IMR-90 (cell line): ENCODE data around the gene STRN. TPM values are rescaled to one million over a fixed set of nuclear protein-coding genes. Genes with fewer than 3 reads are reported as not detected.
A peak's percentile ranks its signal among the peaks of the same experiment; 100 is the strongest.

ENCODE experiments used
- ATAC-seq: fragments of 200-7000 bp; cut with Tn5 transposase; 2 replicates; pipeline ENCODE4 v1.9.1; 2020; ENCODE audit warnings: low read depth, mild to moderate bottlenecking, moderate library complexity
- BruUV-seq: library from RNA; stranded (reverse); fragments of 400-500 nt; replicated peaks from 2 replicates; lab custom pipeline; 2021; lab: Mats Ljungman, UMichigan
- CTCF ChIA-PET: fragments of 300-600 bp; formaldehyde crosslinking; extraction: SDS; loops from one replicate; lab custom pipeline; 2021; ENCODE audit warnings: antibody characterized with exemption; lab: Yijun Ruan, JAX
- POLR2A ChIA-PET: fragments of 300-600 bp; sonication (Branson Sonifier 250); formaldehyde crosslinking; loops from one replicate; lab custom pipeline; 2022; ENCODE audit warnings: antibody characterized with exemption; ENCODE audit not compliant: unreplicated experiment; lab: Charles Lee
- DNase-seq: peaks from one replicate; pipeline ENCODE4 v3.0.0; 2013
- H2AFZ ChIP-seq: replicated peaks from 2 replicates; pipeline ENCODE3; 2013; ENCODE audit warnings: low read length, mild to moderate bottlenecking; ENCODE audit not compliant: poor library complexity
- H2AK5ac ChIP-seq: 2 replicates; pipeline ENCODE4 v1.6.1; 2013; ENCODE audit warnings: low read depth, low read length, inconsistent platforms
- H2AK9ac ChIP-seq: replicated peaks from 2 replicates; pipeline ENCODE3; 2013; ENCODE audit warnings: mild to moderate bottlenecking, low read depth, low read length, moderate library complexity; ENCODE audit not compliant: poor library complexity
- H2BK120ac ChIP-seq: 2 replicates; pipeline ENCODE4 v1.6.1; 2013; ENCODE audit warnings: low read depth, low read length, inconsistent platforms
- H2BK15ac ChIP-seq: 3 replicates; pipeline ENCODE4 v1.6.1; 2013; ENCODE audit warnings: low read depth, low read length, inconsistent platforms
- H2BK20ac ChIP-seq: 2 replicates; pipeline ENCODE4 v1.6.1; 2013; ENCODE audit warnings: low read depth, mild to moderate bottlenecking, inconsistent platforms, low read length, moderate library complexity
- H2BK5ac ChIP-seq: 2 replicates; pipeline ENCODE4 v1.6.1; 2013; ENCODE audit warnings: mild to moderate bottlenecking, low read depth, low read length, inconsistent platforms; ENCODE audit not compliant: poor library complexity, severe bottlenecking
- H3K14ac ChIP-seq: replicated peaks from 2 replicates; pipeline ENCODE4 v1.6.1; 2013; ENCODE audit warnings: low read depth, low read length, inconsistent platforms
- H3K18ac ChIP-seq: 2 replicates; pipeline ENCODE4 v1.6.1; 2013; ENCODE audit warnings: low read depth, low read length, control low read depth
- H3K23ac ChIP-seq: 2 replicates; pipeline ENCODE4 v1.6.1; 2013; ENCODE audit warnings: low read depth, low read length, inconsistent platforms
- H3K27ac ChIP-seq: 2 replicates; pipeline ENCODE4 v1.5.1; 2013; ENCODE audit warnings: mild to moderate bottlenecking, control low read depth, low read length; ENCODE audit not compliant: insufficient read depth
- H3K27me3 ChIP-seq: 2 replicates; pipeline ENCODE4 v1.6.1; 2013; ENCODE audit warnings: low read length; ENCODE audit not compliant: control insufficient read depth, insufficient read depth
- H3K36me3 ChIP-seq: 2 replicates; pipeline ENCODE4 v1.6.1; 2013; ENCODE audit warnings: low read length, mixed read lengths; ENCODE audit not compliant: control insufficient read depth, insufficient read depth
- H3K4ac ChIP-seq: 2 replicates; pipeline ENCODE4 v1.6.1; 2013; ENCODE audit warnings: low read depth, low read length, inconsistent platforms
- H3K4me1 ChIP-seq: 2 replicates; pipeline ENCODE4 v1.6.1; 2013; ENCODE audit warnings: low read length, mixed read lengths; ENCODE audit not compliant: control insufficient read depth, insufficient read depth
- H3K4me2 ChIP-seq: 2 replicates; pipeline ENCODE4 v1.6.1; 2013; ENCODE audit warnings: low read depth, mild to moderate bottlenecking, control low read depth, low read length, moderate library complexity
- H3K4me3 ChIP-seq: 2 replicates; pipeline ENCODE4 v1.5.1; 2013; ENCODE audit warnings: low read depth, mild to moderate bottlenecking, control low read depth, low read length, moderate library complexity; ENCODE audit not compliant: insufficient read depth
- H3K56ac ChIP-seq: 2 replicates; pipeline ENCODE4 v1.6.1; 2013; ENCODE audit warnings: low read length, inconsistent platforms; ENCODE audit not compliant: insufficient read depth; ENCODE audit errors: extremely low read depth
- H3K79me1 ChIP-seq, 2 experiments: 2 replicates each; pipeline ENCODE4 v1.6.1; 2013; ENCODE audit warnings: low read length in 2 of 2, inconsistent platforms in 1 of 2, low read depth in 1 of 2
- H3K9ac ChIP-seq: 2 replicates; pipeline ENCODE4 v1.6.1; 2013; ENCODE audit warnings: low read depth, low read length, control low read depth
- H3K9me1 ChIP-seq: 2 replicates; pipeline ENCODE4 v1.6.1; 2013; ENCODE audit warnings: low read length, inconsistent platforms; ENCODE audit not compliant: insufficient read depth
- H3K9me3 ChIP-seq: 2 replicates; pipeline ENCODE4 v1.6.1; 2013; ENCODE audit warnings: low read length; ENCODE audit not compliant: control insufficient read depth, insufficient read depth
- H4K20me1 ChIP-seq: 2 replicates; pipeline ENCODE4 v1.6.1; 2013; ENCODE audit warnings: low read length, inconsistent platforms; ENCODE audit not compliant: insufficient read depth
- H4K5ac ChIP-seq: 2 replicates; pipeline ENCODE4 v1.6.1; 2013; ENCODE audit warnings: mild to moderate bottlenecking, low read depth, low read length, control low read depth
- H4K8ac ChIP-seq, 2 experiments: 2 replicates each; pipeline ENCODE4 v1.6.1; 2013; ENCODE audit warnings: low read depth in 2 of 2, low read length in 2 of 2, control low read depth in 1 of 2, inconsistent platforms in 1 of 2
- H4K91ac ChIP-seq: 2 replicates; pipeline ENCODE4 v1.6.1; 2013; ENCODE audit warnings: low read depth, low read length, inconsistent platforms; ENCODE audit not compliant: insufficient read depth
- ELK1 ChIP-seq: fragments of 150-350 bp; IDR thresholded peaks from 2 replicates; pipeline ENCODE4 v1.6.1; 2016; ENCODE audit warnings: low read depth, mild to moderate bottlenecking, low read length, moderate library complexity, borderline replicate concordance
- FOS ChIP-seq: fragments of 150-350 bp; IDR thresholded peaks from 2 replicates; pipeline ENCODE4 v1.6.1; 2016; ENCODE audit warnings: low read depth, low read length
- MAFK ChIP-seq: IDR thresholded peaks from 2 replicates; pipeline ENCODE4 v1.6.1; 2012; ENCODE audit warnings: low read depth, low read length, improper control_type of control experiment
- MAZ ChIP-seq: IDR thresholded peaks from 2 replicates; pipeline ENCODE4 v1.6.1; 2012; ENCODE audit warnings: low read depth, mild to moderate bottlenecking, low read length, improper control_type of control experiment, moderate library complexity, borderline replicate concordance
- NFE2L2 ChIP-seq: fragments of 150-350 bp; IDR thresholded peaks from 2 replicates; pipeline ENCODE4 v1.6.1; 2016; ENCODE audit warnings: low read depth, mild to moderate bottlenecking, low read length
- POLR2A ChIP-seq: IDR thresholded peaks from 2 replicates; pipeline ENCODE4 v1.6.1; 2012; ENCODE audit warnings: mild to moderate bottlenecking, low read depth, low read length
- RAD21 ChIP-seq: IDR thresholded peaks from 2 replicates; pipeline ENCODE4 v1.6.1; 2012; ENCODE audit warnings: low read length, improper control_type of control experiment
- RCOR1 ChIP-seq: IDR thresholded peaks from 2 replicates; pipeline ENCODE4 v1.6.1; 2012; ENCODE audit warnings: mild to moderate bottlenecking, low read length, improper control_type of control experiment; ENCODE audit not compliant: insufficient replicate concordance
- SMC3 ChIP-seq: fragments of 150-350 bp; IDR thresholded peaks from 2 replicates; pipeline ENCODE4 v1.6.1; 2016; ENCODE audit warnings: low read depth, mild to moderate bottlenecking, antibody characterized with exemption, low read length, moderate library complexity
- USF2 ChIP-seq: fragments of 150-350 bp; IDR thresholded peaks from 2 replicates; pipeline ENCODE4 v1.6.1; 2017; ENCODE audit warnings: mild to moderate bottlenecking, antibody characterized with exemption, low read length, low read depth
- WGBS, 2 experiments: methylation state at CpG; one replicate each; pipeline versions ENCODE4 v1.1.5 to v1.1.7; 2013; ENCODE audit warnings: missing lambda C conversion rate in 2 of 2; ENCODE audit not compliant: insufficient read length in 1 of 2; ENCODE audit errors: extremely low coverage in 2 of 2; 5-methylcytosine and 5-hydroxymethylcytosine counted together
- dilution Hi-C: fragments of 300-500 bp; cut with HindIII; formaldehyde crosslinking; loops from one replicate; pipeline ENCODE4 v1.14.3; 2018; ENCODE audit warnings: low sequenced_read_pairs; ENCODE audit not compliant: unreplicated experiment
- in situ Hi-C: fragments of 300-500 bp; cut with MboI; formaldehyde crosslinking; loops from 3 replicates; pipeline ENCODE4 v1.14.3; 2019; ENCODE audit warnings: low sequenced_read_pairs, inconsistent platforms, mixed read lengths
- intact Hi-C: fragments of 100-400 bp; cut with micrococcal nuclease; formaldehyde crosslinking; loops from 2 replicates; pipeline ENCODE4 v1.10.0; 2022
- polyA plus RNA-seq, 3 experiments: library from polyadenylated mRNA; depleted of rRNA; stranded (reverse); fragments of >200 nt; gene quantifications; 2 replicates each; pipeline ENCODE4 v1.2.3, GENCODE V29; 2012; ENCODE audit warnings: low replicate concordance in 1 of 3
- total RNA-seq: library from RNA; depleted of rRNA; stranded (reverse); fragments of >200 nt; gene quantifications from 2 replicates; pipeline ENCODE4 v1.2.3, GENCODE V29; 2012

The STRN gene
- total and polyA plus RNA-seq, 2 of the 4 experiments (the other 2 are of a cell fraction) = 5.1 to 23.3 TPM

DNA sequence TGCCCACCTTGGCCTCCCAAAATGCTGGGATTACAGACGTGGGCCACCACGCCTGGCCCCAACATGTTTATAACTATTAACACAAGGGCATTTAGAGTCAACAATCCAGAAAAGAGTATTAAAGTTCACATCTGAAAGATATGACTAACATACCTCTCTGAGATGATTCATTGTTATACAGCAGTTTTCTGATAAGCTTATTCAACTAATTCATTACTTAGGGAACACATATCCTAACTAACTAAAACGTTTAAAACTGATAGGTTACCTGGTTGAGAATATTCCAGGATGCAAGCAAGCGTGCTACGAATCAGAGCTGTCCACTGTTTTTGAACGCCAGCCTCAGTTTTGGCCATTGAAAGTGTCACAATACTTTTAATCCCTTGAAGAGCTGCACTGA, 34.0 kb upstream of the STRN start:
- H3K56ac ChIP-seq = no peak overlapping the region
- H2AK9ac ChIP-seq = no peak overlapping the region
- CTCF ChIA-PET = no interaction called here
- H2BK15ac ChIP-seq = no peak overlapping the region; the same call in 2 of the 3 replicates
- H2BK20ac ChIP-seq = no peak overlapping the region
- no peak overlapping the region for H3K27ac ChIP-seq
- H3K18ac ChIP-seq = no peak overlapping the region
- no peak overlapping the region for H2BK5ac ChIP-seq
- no peak overlapping the region for H3K4ac ChIP-seq
- no peaks in the 10 kb centered on the region for H3K9me1 ChIP-seq
- no peak overlapping the region for H3K9ac ChIP-seq
- no peaks in the 10 kb centered on the region for H4K20me1 ChIP-seq
- peaks cover 2% of the 10 kb centered on the region; the same call in 1 of the 2 replicates for H3K4me1 ChIP-seq
- no TSS peak for BruUV-seq
- H3K4me2 ChIP-seq = no peak overlapping the region
- no peak overlapping the region for H2BK120ac ChIP-seq
- POLR2A ChIA-PET = no interaction called here
- H4K8ac ChIP-seq = no peak overlapping the region
- intact Hi-C loops (loop anchor here (5.0 kb wide), 1 partner anchor 213 kb away; no protein-coding TSS in a partner anchor), in situ Hi-C loops (loop anchor here (10.0 kb wide), 1 partner anchor 216 kb away; no protein-coding TSS in a partner anchor), dilution Hi-C loops (no loop called here)
- H2AK5ac ChIP-seq = no peak overlapping the region
- H3K36me3 ChIP-seq = peaks cover 18% of the 10 kb centered on the region
- DNase-seq (peak; percentile 32), ATAC-seq (peak; percentile 37)
- no peak overlapping the region for H3K14ac ChIP-seq
- 92% methylated on average over 2 of the region's 6 CpGs; no CpG with 5 or more reads in 1 of the 2 experiments for WGBS, 2 experiments
- H4K5ac ChIP-seq = no peak overlapping the region
- H3K27me3 ChIP-seq = no peaks in the 10 kb centered on the region
- TF ChIP-seq MAFK = no peak
- no peak for TF ChIP-seq FOS
- no peak for TF ChIP-seq NFE2L2
- TF ChIP-seq ELK1 = no peak
- no peak for TF ChIP-seq MAZ
- no peak for TF ChIP-seq SMC3
- no peak for TF ChIP-seq USF2
- TF ChIP-seq RCOR1 = no peak
- no peak for TF ChIP-seq RAD21
- no peak for TF ChIP-seq POLR2A
- no peaks in the 10 kb centered on the region for H3K9me3 ChIP-seq
- H3K23ac ChIP-seq = no peak overlapping the region
- H3K79me1 ChIP-seq = peaks cover 0 to 3% of the 10 kb centered on the region in 2 experiments; a peak in 1 of 4 replicates
- no peak overlapping the region for H2AFZ ChIP-seq
- H3K4me3 ChIP-seq = no peak overlapping the region
- no peak overlapping the region for H4K91ac ChIP-seq
